HCT116 (cell line): ENCODE results near the gene EFCAB13. TPM values are rescaled to one million over a fixed set of nuclear protein-coding genes. Genes with fewer than 3 reads are reported as not detected.

Experiments used
- ATAC-seq: fragments of 200-7000 bp; cut with Tn5 transposase; 2 replicates; pipeline ENCODE4 v1.9.1; 2020; ENCODE audit warnings: mild to moderate bottlenecking, moderate library complexity
- BruUV-seq: library from RNA; stranded (reverse); fragments of 400-500 nt; replicated peaks from 2 replicates; lab custom pipeline; 2021; lab: Mats Ljungman, UMichigan
- CTCF ChIA-PET: fragments of 300-600 bp; sonication (Branson Sonifier 250); formaldehyde crosslinking; loops from one replicate; lab custom pipeline; 2021; ENCODE audit warnings: antibody characterized with exemption; lab: Charles Lee
- POLR2A ChIA-PET: fragments of 300-600, 350-600 bp; sonication (Branson Sonifier 250); formaldehyde crosslinking; loops from one replicate; lab custom pipeline; 2021; ENCODE audit warnings: antibody characterized with exemption; lab: Charles Lee
- RAD21 ChIA-PET, 2 experiments: fragments of 300-600 bp; sonication (Branson Sonifier 250); formaldehyde crosslinking; loops; one replicate each; lab custom pipeline; 2023; ENCODE audit warnings: low total read pairs in 2 of 2; ENCODE audit not compliant: uncharacterized antibody in 2 of 2, unreplicated experiment in 2 of 2, low non-redundant PET in 1 of 2; lab: Charles Lee
- DNase-seq: peaks from one replicate; pipeline ENCODE4 v3.0.0-alpha.2; 2010; ENCODE audit warnings: low read depth, low spot score
- H2AFZ ChIP-seq: fragments of 200-600 bp; shearing (Covaris generic), sonication (generic); 2 replicates; pipeline ENCODE4 v1.6.1; 2017; ENCODE audit warnings: low read depth, mixed run types, mixed read lengths, antibody characterized with exemption, low read length; ENCODE audit not compliant: poor library complexity, severe bottlenecking
- H3K27ac ChIP-seq: 2 replicates; pipeline ENCODE4 v1.5.1; 2012; ENCODE audit warnings: low read depth, low read length
- H3K27me3 ChIP-seq: fragments of 200-600 bp; sonication (generic); 2 replicates; pipeline ENCODE4 v1.6.1; 2016; ENCODE audit warnings: mixed run types, low read length, mixed read lengths; ENCODE audit not compliant: insufficient read depth
- H3K36me3 ChIP-seq, 2 experiments: fragments of 200-500 bp in 1 of 2; fragments of 200-600 bp in 1 of 2; sonication (Bioruptor generic) in 1 of 2; sonication (generic) in 1 of 2; 2 replicates each; pipeline versions ENCODE4 v1.5.1 to v1.6.1; 2014 to 2016; ENCODE audit warnings: low read length in 2 of 2, inconsistent platforms in 1 of 2, mixed read lengths in 1 of 2, mixed run types in 1 of 2; ENCODE audit not compliant: insufficient read depth in 2 of 2, control insufficient read depth in 1 of 2
- H3K4me1 ChIP-seq, 2 experiments: fragments of 200-600 bp in 1 of 2; sonication (generic) in 1 of 2; 2 replicates each; pipeline versions ENCODE4 v1.5.1 to v1.6.1; 2012 to 2017; ENCODE audit warnings: low read length in 2 of 2, inconsistent platforms in 1 of 2, mild to moderate bottlenecking in 1 of 2, mixed read lengths in 1 of 2, mixed run types in 1 of 2, moderate library complexity in 1 of 2; ENCODE audit not compliant: insufficient read depth in 2 of 2, control insufficient read depth in 1 of 2
- H3K4me2 ChIP-seq: fragments of 200-600 bp; sonication (generic); 2 replicates; pipeline ENCODE4 v1.6.1; 2017; ENCODE audit warnings: mixed run types, low read length, mixed read lengths
- H3K4me3 ChIP-seq, 2 experiments: fragments of 200-600 bp in 1 of 2; sonication (generic) in 1 of 2; replicated peaks in 1 of 2; 2 replicates each; pipeline ENCODE4 v1.5.1; 2011 to 2016; ENCODE audit warnings: low read length in 2 of 2, control low read depth in 1 of 2, low read depth in 1 of 2, mild to moderate bottlenecking in 1 of 2, mixed read lengths in 1 of 2, mixed run types in 1 of 2
- H3K79me2 ChIP-seq: fragments of 200-600 bp; sonication (generic); 2 replicates; pipeline ENCODE4 v1.6.1; 2017; ENCODE audit warnings: mild to moderate bottlenecking, mixed run types, low read length, moderate library complexity, mixed read lengths; ENCODE audit not compliant: insufficient read depth
- H3K9ac ChIP-seq: fragments of 200-600 bp; sonication (generic); 2 replicates; pipeline ENCODE4 v1.6.1; 2016; ENCODE audit warnings: low read length, mixed read lengths
- H3K9me2 ChIP-seq: fragments of 200-600 bp; sonication (generic), shearing (Covaris generic); 2 replicates; pipeline ENCODE4 v1.6.1; 2017; ENCODE audit warnings: mixed run types, mild to moderate bottlenecking, moderate library complexity; ENCODE audit not compliant: insufficient read depth
- H3K9me3 ChIP-seq, 2 experiments: fragments of 200-500 bp in 1 of 2; fragments of 200-600 bp in 1 of 2; sonication (Bioruptor generic) in 1 of 2; sonication (generic) in 1 of 2; 2 replicates each; pipeline ENCODE4 v1.6.1; 2014 to 2017; ENCODE audit warnings: low read length in 2 of 2, mixed read lengths in 2 of 2, inconsistent platforms in 1 of 2, low read depth in 1 of 2, mild to moderate bottlenecking in 1 of 2, mixed run types in 1 of 2, moderate library complexity in 1 of 2; ENCODE audit not compliant: control insufficient read depth in 1 of 2, insufficient read depth in 1 of 2
- H4K20me1 ChIP-seq: fragments of 200-600 bp; sonication (generic), shearing (Covaris generic); 2 replicates; pipeline ENCODE4 v1.6.1; 2017; ENCODE audit warnings: mixed run types, mild to moderate bottlenecking, moderate library complexity; ENCODE audit not compliant: insufficient read depth
- CEBPB ChIP-seq: IDR thresholded peaks from 2 replicates; pipeline ENCODE4 v1.6.1; 2012; ENCODE audit warnings: low read depth
- EGR1 ChIP-seq: IDR thresholded peaks from 2 replicates; pipeline ENCODE4 v1.6.1; 2012; ENCODE audit warnings: low read depth
- EZH2 ChIP-seq: fragments of 200-600 bp; sonication (generic); IDR thresholded peaks from 2 replicates; pipeline ENCODE4 v1.6.1; 2017; ENCODE audit warnings: antibody characterized with exemption, mixed run types
- POLR2AphosphoS5 ChIP-seq: IDR thresholded peaks from 2 replicates; pipeline ENCODE4 v1.6.1; 2011; ENCODE audit warnings: mild to moderate bottlenecking, low read depth, low read length, moderate library complexity
- REST ChIP-seq: IDR thresholded peaks from 2 replicates; pipeline ENCODE4 v1.6.1; 2012; ENCODE audit warnings: low read depth
- SIN3A ChIP-seq: IDR thresholded peaks from 2 replicates; pipeline ENCODE4 v1.6.1; 2012; ENCODE audit warnings: low read depth
- SRF ChIP-seq: IDR thresholded peaks from 2 replicates; pipeline ENCODE4 v1.6.1; 2012; ENCODE audit warnings: low read depth
- TCF7L2 ChIP-seq: IDR thresholded peaks from 2 replicates; pipeline ENCODE4 v1.7.0; 2011; ENCODE audit warnings: borderline replicate concordance, inconsistent platforms; ENCODE audit not compliant: insufficient read depth, insufficient read length; ENCODE audit errors: extremely low read depth
- YY1 ChIP-seq: IDR thresholded peaks from 2 replicates; pipeline ENCODE4 v1.6.1; 2011; ENCODE audit warnings: low read length, low read depth, moderate library complexity, mild to moderate bottlenecking; ENCODE audit not compliant: insufficient replicate concordance; ENCODE audit errors: extremely low read depth
- ZFX ChIP-seq: fragments of 450-650 bp; IDR thresholded peaks from 2 replicates; pipeline ENCODE4 v1.6.1; 2017
- ZNF274 ChIP-seq: fragments of 200-500 bp; sonication (Bioruptor generic); IDR thresholded peaks from 2 replicates; pipeline ENCODE4 v1.6.1; 2014; ENCODE audit warnings: mild to moderate bottlenecking, low read depth, low read length, inconsistent platforms
- intact Hi-C: fragments of 100-400 bp; cut with micrococcal nuclease; formaldehyde crosslinking; loops from 2 replicates; pipeline ENCODE4 v1.10.0; 2022
- total RNA-seq: library from RNA; stranded (reverse); gene quantifications from one replicate; pipeline ENCODE4 v1.2.1, GENCODE V29; 2021; ENCODE audit not compliant: unreplicated experiment
- TF ChIP-seq, protein P1 (sequence below): IDR thresholded peaks from 2 replicates; pipeline ENCODE4 v1.6.1; 2012
- TF ChIP-seq, protein P2 (sequence below), 3 experiments: fragments of 200-600 bp in 1 of 3; sonication (generic) in 1 of 3; IDR thresholded peaks in 2 of 3; conservative IDR thresholded peaks in 1 of 3; 2 replicates each; pipeline ENCODE4 v1.5.1; 2012 to 2017; ENCODE audit warnings: low read depth in 2 of 3, low read length in 2 of 3, antibody characterized with exemption in 1 of 3, borderline replicate concordance in 1 of 3, control low read depth in 1 of 3, mild to moderate bottlenecking in 1 of 3, mixed read lengths in 1 of 3, mixed run types in 1 of 3, moderate library complexity in 1 of 3; ENCODE audit not compliant: insufficient read depth in 1 of 3

The EFCAB13 gene
- total RNA-seq, 1 experiment from 2014 or later = not detected

- Histone ChIP-seq H4K20me1 (no peaks in the 10 kb centered on the region), H3K9me2 (no peaks in the 10 kb centered on the region), H3K27me3 (no peaks in the 10 kb centered on the region), H2AFZ (no peak overlapping the region), H3K4me2 (peak overlapping the region; percentile 43), H3K4me3 (no peak overlapping the region), H3K36me3 (no peaks in the 10 kb centered on the region), H3K79me2 (no peaks in the 10 kb centered on the region), H3K4me1 (peaks cover 5 to 11% of the 10 kb centered on the region in 2 experiments; a peak in 3 of 4 replicates), H3K27ac (no peak overlapping the region), H3K9me3 (no peaks in the 10 kb centered on the region), H3K9ac (no peak overlapping the region)
- ATAC-seq (peak; percentile 53), DNase-seq (no peak)
- no peak for TF ChIP-seq SIN3A
- TF ChIP-seq EGR1 = peak; percentile 67
- no peak for TF ChIP-seq POLR2AphosphoS5
- BruUV-seq = no TSS peak
- RAD21 ChIA-PET = no interaction called here
- intact Hi-C loops = no loop called here
- CTCF ChIA-PET = no interaction called here
- POLR2A ChIA-PET = no interaction called here
Measured at GRCh38 chr17:47288531-47289116, 35.1 kb upstream of the EFCAB13 start.

DNA sequence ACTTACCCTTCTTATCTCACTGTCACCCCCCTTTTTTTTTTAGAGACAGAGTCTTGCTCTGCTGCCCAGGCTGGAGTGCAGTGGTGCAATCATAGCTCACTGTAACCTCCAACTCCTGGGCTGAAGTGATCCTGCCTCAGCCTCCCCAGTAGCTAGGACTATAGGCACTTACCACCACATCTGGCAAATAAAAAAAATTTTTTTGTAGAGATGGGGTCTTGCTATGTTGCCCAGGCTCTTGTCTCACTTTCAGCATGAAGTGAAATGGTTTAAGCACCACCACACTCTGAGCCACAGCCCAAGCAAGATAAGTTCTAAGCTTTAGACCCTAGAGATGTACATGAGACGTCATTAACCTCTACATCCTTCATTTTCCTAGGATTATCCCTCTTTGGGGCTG is 34.5 kb upstream of the EFCAB13 start:
- CTCF ChIA-PET = no interaction called here
- Histone ChIP-seq H3K4me1 (peaks cover 5 to 11% of the 10 kb centered on the region in 2 experiments; a peak in 3 of 4 replicates), H3K27me3 (no peaks in the 10 kb centered on the region), H3K4me2 (no peak overlapping the region), H3K36me3 (no peaks in the 10 kb centered on the region), H4K20me1 (no peaks in the 10 kb centered on the region), H3K9ac (no peak overlapping the region), H3K9me3 (no peaks in the 10 kb centered on the region), H3K4me3 (no peak overlapping the region), H3K9me2 (no peaks in the 10 kb centered on the region), H3K79me2 (no peaks in the 10 kb centered on the region), H2AFZ (no peak overlapping the region), H3K27ac (no peak overlapping the region)
- RAD21 ChIA-PET = no interaction called here
- BruUV-seq = no TSS peak
- ATAC-seq (no peak), DNase-seq (no peak)
- intact Hi-C loops = no loop called here
- POLR2A ChIA-PET = no interaction called here
- TF ChIP-seq POLR2AphosphoS5 (no peak), SIN3A (no peak), TCF7L2 (no peak), EGR1 (no peak), ZFX (no peak), ZNF274 (no peak), CEBPB (no peak), SRF (no peak), YY1 (no peak), REST (no peak), EZH2 (no peak)
- TF ChIP-seq, protein P1, sequence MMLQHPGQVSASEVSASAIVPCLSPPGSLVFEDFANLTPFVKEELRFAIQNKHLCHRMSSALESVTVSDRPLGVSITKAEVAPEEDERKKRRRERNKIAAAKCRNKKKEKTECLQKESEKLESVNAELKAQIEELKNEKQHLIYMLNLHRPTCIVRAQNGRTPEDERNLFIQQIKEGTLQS = no peak
- TF ChIP-seq, protein P2, sequence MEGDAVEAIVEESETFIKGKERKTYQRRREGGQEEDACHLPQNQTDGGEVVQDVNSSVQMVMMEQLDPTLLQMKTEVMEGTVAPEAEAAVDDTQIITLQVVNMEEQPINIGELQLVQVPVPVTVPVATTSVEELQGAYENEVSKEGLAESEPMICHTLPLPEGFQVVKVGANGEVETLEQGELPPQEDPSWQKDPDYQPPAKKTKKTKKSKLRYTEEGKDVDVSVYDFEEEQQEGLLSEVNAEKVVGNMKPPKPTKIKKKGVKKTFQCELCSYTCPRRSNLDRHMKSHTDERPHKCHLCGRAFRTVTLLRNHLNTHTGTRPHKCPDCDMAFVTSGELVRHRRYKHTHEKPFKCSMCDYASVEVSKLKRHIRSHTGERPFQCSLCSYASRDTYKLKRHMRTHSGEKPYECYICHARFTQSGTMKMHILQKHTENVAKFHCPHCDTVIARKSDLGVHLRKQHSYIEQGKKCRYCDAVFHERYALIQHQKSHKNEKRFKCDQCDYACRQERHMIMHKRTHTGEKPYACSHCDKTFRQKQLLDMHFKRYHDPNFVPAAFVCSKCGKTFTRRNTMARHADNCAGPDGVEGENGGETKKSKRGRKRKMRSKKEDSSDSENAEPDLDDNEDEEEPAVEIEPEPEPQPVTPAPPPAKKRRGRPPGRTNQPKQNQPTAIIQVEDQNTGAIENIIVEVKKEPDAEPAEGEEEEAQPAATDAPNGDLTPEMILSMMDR (IDR thresholded peaks at IDR 0.05 in 2 of 3, conservative IDR thresholded peaks at IDR 0.05 in 1 of 3; ENCODE audit: borderline replicate concordance in 1 of 3, insufficient read depth in 1 of 3, low read depth in 2 of 3, low read length in 2 of 3) = no peak
